Endodermal cell (in vitro differentiated cells): ENCODE measurements around the gene PLEKHM3. TPM values are rescaled to one million over a fixed set of nuclear protein-coding genes. Genes with fewer than 3 reads are reported as not detected.

Source experiments
- DNase-seq: peaks from one replicate; pipeline ENCODE4 v3.0.0-alpha.2; 2017
- H3K27ac ChIP-seq: 2 replicates; pipeline ENCODE4 v1.5.1; 2013; ENCODE audit warnings: mild to moderate bottlenecking, low read depth, low read length, moderate library complexity
- H3K27me3 ChIP-seq: 2 replicates; pipeline ENCODE4 v1.6.1; 2013; ENCODE audit warnings: mild to moderate bottlenecking, low read length, moderate library complexity; ENCODE audit not compliant: insufficient read depth, control insufficient read depth, poor library complexity, severe bottlenecking
- H3K36me3 ChIP-seq: 2 replicates; pipeline ENCODE4 v1.7.0; 2013; ENCODE audit warnings: mild to moderate bottlenecking, low read length, moderate library complexity; ENCODE audit not compliant: control insufficient read depth, insufficient read depth
- H3K4me1 ChIP-seq: one replicate; pipeline ENCODE4 v1.7.0; 2013; ENCODE audit warnings: low read length; ENCODE audit not compliant: control insufficient read depth, insufficient read depth
- H3K4me3 ChIP-seq: 2 replicates; pipeline ENCODE4 v1.5.1; 2013; ENCODE audit warnings: mild to moderate bottlenecking, low read length, moderate library complexity
- H3K9ac ChIP-seq: 2 replicates; pipeline ENCODE4 v1.6.1; 2013; ENCODE audit warnings: mild to moderate bottlenecking, low read length, moderate library complexity; ENCODE audit not compliant: poor library complexity, severe bottlenecking; ENCODE audit errors: extremely low read depth
- H3K9me3 ChIP-seq: 2 replicates; pipeline ENCODE4 v1.6.1; 2013; ENCODE audit warnings: mild to moderate bottlenecking, low read length, moderate library complexity; ENCODE audit not compliant: control insufficient read depth
- H3K27ac Mint-ChIP-seq: 2 replicates; pipeline ENCODE4 v1.8.0; 2020; ENCODE audit warnings: mixed read lengths
- H3K27me3 Mint-ChIP-seq: 2 replicates; pipeline ENCODE4 v1.8.0; 2021; ENCODE audit warnings: mild to moderate bottlenecking, mixed read lengths; ENCODE audit not compliant: insufficient read depth
- H3K36me3 Mint-ChIP-seq: 2 replicates; pipeline ENCODE4 v1.8.0; 2020; ENCODE audit warnings: low read depth, mixed read lengths
- H3K4me1 Mint-ChIP-seq: 2 replicates; pipeline ENCODE4 v1.8.0; 2020; ENCODE audit warnings: mixed read lengths
- H3K4me3 Mint-ChIP-seq: 2 replicates; pipeline ENCODE4 v1.8.0; 2020; ENCODE audit warnings: mild to moderate bottlenecking, moderate library complexity, mixed read lengths
- H3K9me3 Mint-ChIP-seq: 2 replicates; pipeline ENCODE4 v1.8.0; 2020; ENCODE audit warnings: mild to moderate bottlenecking, mixed read lengths
- WGBS, 2 experiments: methylation state at CpG; one replicate each; pipeline versions ENCODE4 v1.1.5 to v1.1.7; 2013; ENCODE audit warnings: missing lambda C conversion rate in 2 of 2, mixed read lengths in 1 of 2; ENCODE audit not compliant: insufficient coverage in 1 of 2, insufficient read length in 1 of 2; 5-methylcytosine and 5-hydroxymethylcytosine counted together
- total RNA-seq, 2 donors: library from RNA; stranded (reverse); fragmentation: NEBNext Ultra II Directional in 1 of 2; extraction: Animal tissue kit (Norgen Biotek cat#: 25700) in 1 of 2; gene quantifications; 2 replicates in 1 of 2; 3 replicates in 1 of 2; pipeline ENCODE4 v1.2.1, GENCODE V29; 2021
- TF ChIP-seq, protein P1 (sequence below): fragments of 200-600 bp; sonication (generic); conservative IDR thresholded peaks from 2 replicates; pipeline ENCODE4 v1.5.0; 2021; ENCODE audit warnings: antibody characterized with exemption, mild to moderate bottlenecking

Gene PLEKHM3
- total RNA-seq, 2 donors from 2014 or later: 13.3 to 17.9 TPM

- no peak overlapping the region for H3K4me3 ChIP-seq
- Mint-ChIP-seq H3K27ac (no peak overlapping the region), H3K9me3 (peaks cover 19% of the 10 kb centered on the region), H3K27me3 (no peaks in the 10 kb centered on the region), H3K36me3 (peaks cover 6% of the 10 kb centered on the region), H3K4me3 (no peak overlapping the region), H3K4me1 (peaks cover 18% of the 10 kb centered on the region)
- peaks cover 13% of the 10 kb centered on the region for H3K9me3 ChIP-seq
- H3K36me3 ChIP-seq: no peaks in the 10 kb centered on the region
- TF ChIP-seq, protein P1, sequence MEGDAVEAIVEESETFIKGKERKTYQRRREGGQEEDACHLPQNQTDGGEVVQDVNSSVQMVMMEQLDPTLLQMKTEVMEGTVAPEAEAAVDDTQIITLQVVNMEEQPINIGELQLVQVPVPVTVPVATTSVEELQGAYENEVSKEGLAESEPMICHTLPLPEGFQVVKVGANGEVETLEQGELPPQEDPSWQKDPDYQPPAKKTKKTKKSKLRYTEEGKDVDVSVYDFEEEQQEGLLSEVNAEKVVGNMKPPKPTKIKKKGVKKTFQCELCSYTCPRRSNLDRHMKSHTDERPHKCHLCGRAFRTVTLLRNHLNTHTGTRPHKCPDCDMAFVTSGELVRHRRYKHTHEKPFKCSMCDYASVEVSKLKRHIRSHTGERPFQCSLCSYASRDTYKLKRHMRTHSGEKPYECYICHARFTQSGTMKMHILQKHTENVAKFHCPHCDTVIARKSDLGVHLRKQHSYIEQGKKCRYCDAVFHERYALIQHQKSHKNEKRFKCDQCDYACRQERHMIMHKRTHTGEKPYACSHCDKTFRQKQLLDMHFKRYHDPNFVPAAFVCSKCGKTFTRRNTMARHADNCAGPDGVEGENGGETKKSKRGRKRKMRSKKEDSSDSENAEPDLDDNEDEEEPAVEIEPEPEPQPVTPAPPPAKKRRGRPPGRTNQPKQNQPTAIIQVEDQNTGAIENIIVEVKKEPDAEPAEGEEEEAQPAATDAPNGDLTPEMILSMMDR: no peak
- no peak for DNase-seq
- H3K9ac ChIP-seq: no peak overlapping the region
- no peak overlapping the region for H3K27ac ChIP-seq
- peaks cover 4% of the 10 kb centered on the region for H3K4me1 ChIP-seq
- no peaks in the 10 kb centered on the region for H3K27me3 ChIP-seq
- WGBS, 2 experiments: 89 to 93% methylated on average over 4 to 7 of the region's 7 CpGs
Observed at GRCh38 chr2:208031608-208032019, 6.3 kb upstream of the PLEKHM3 start.

GRCh38 chr2:208025814-208026184, 472 bp upstream of the PLEKHM3 start:
- Mint-ChIP-seq H3K27me3 (no peaks in the 10 kb centered on the region), H3K36me3 (no peaks in the 10 kb centered on the region), H3K4me1 (peaks cover 14% of the 10 kb centered on the region), H3K27ac (peak overlapping the region; percentile 93), H3K9me3 (no peaks in the 10 kb centered on the region), H3K4me3 (peak overlapping the region; percentile 68)
- peak overlapping the region; percentile 96 for H3K4me3 ChIP-seq
- H3K36me3 ChIP-seq: peaks cover 13% of the 10 kb centered on the region
- peaks cover 4% of the 10 kb centered on the region for H3K4me1 ChIP-seq
- no peaks in the 10 kb centered on the region for H3K9me3 ChIP-seq
- TF ChIP-seq, protein P1: no peak
- H3K27ac ChIP-seq: no peak overlapping the region
- H3K9ac ChIP-seq: no peak overlapping the region
- WGBS, 2 experiments: 81 to 85% methylated on average over 9 to 10 of the region's 10 CpGs
- H3K27me3 ChIP-seq: no peaks in the 10 kb centered on the region
- peak; percentile 49 for DNase-seq

- no peak overlapping the region for H3K27ac Mint-ChIP-seq
- H3K27me3 Mint-ChIP-seq: no peaks in the 10 kb centered on the region
- TF ChIP-seq, protein P1: no peak
- H3K4me3 ChIP-seq: peak overlapping the region; percentile 96
- 83 to 100% methylated on average over 1 to 2 of the region's 3 CpGs for WGBS, 2 experiments
- peaks cover 6% of the 10 kb centered on the region for H3K4me1 Mint-ChIP-seq
- H3K36me3 ChIP-seq: peaks cover 25% of the 10 kb centered on the region
- no peak overlapping the region for H3K27ac ChIP-seq
- no peaks in the 10 kb centered on the region for H3K9me3 Mint-ChIP-seq
- H3K27me3 ChIP-seq: no peaks in the 10 kb centered on the region
- H3K9me3 ChIP-seq: no peaks in the 10 kb centered on the region
- peaks cover 8% of the 10 kb centered on the region for H3K36me3 Mint-ChIP-seq
- no peaks in the 10 kb centered on the region for H3K4me1 ChIP-seq
- H3K4me3 Mint-ChIP-seq: no peak overlapping the region
- H3K9ac ChIP-seq: no peak overlapping the region
- no peak for DNase-seq
Observed at GRCh38 chr2:208024091-208024490, 1.2 kb downstream of the PLEKHM3 start.
